Prostate gland (tissue), 2 donors: ENCODE results near the gene RPS15.

Experiments used
- POLR2A ChIP-seq: fragments of 450-650 bp; IDR thresholded peaks from one replicate; pipeline ENCODE4 v1.6.1; 2016; ENCODE audit warnings: antibody characterized with exemption, mild to moderate bottlenecking
- POLR2AphosphoS5 ChIP-seq: sonication (generic); formaldehyde crosslinking; IDR thresholded peaks from one replicate; pipeline ENCODE4 v1.6.1; 2017; ENCODE audit warnings: antibody characterized with exemption
- TF ChIP-seq, protein P1 (sequence below), 4 experiments: fragments of 200-600 bp in 2 of 4; fragments of 450-650 bp in 2 of 4; sonication (generic) in 2 of 4; IDR thresholded peaks; 1 replicate in 3 of 4; 2 replicates in 1 of 4; pipeline ENCODE4 v1.5.1; 2016 to 2019; ENCODE audit warnings: antibody characterized with exemption in 4 of 4, mild to moderate bottlenecking in 2 of 4, moderate library complexity in 2 of 4

DNA sequence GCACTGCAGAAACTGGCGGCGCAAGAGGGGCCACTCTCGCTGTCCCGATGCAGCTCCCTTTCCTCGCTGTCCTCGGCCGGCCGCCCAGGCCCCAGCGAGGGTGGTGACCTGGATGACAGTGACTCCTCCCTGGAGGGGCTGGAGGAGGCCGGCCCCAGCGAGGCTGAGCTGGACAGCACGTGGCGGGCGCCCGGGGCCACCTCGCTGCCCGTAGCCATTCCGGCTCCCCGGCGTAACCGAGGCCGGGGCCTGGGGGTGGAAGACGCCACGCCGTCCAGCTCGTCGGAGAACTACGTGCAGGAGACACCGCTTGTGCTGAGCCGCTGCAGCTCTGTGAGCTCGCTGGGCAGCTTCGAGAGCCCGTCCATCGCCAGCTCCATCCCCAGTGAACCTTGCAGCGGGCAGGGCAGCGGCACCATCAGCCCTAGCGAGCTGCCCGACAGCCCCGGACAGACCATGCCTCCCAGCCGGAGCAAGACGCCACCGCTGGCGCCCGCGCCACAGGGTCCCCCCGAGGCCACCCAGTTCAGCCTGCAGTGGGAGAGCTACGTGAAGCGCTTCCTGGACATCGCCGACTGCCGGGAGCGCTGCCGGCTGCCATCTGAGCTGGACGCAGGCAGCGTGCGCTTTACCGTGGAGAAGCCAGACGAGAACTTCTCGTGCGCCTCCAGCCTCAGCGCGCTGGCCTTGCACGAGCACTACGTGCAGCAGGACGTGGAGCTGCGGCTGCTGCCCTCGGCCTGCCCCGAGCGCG lies 28.4 kb downstream of the RPS15 start:
- TF ChIP-seq, protein P1, sequence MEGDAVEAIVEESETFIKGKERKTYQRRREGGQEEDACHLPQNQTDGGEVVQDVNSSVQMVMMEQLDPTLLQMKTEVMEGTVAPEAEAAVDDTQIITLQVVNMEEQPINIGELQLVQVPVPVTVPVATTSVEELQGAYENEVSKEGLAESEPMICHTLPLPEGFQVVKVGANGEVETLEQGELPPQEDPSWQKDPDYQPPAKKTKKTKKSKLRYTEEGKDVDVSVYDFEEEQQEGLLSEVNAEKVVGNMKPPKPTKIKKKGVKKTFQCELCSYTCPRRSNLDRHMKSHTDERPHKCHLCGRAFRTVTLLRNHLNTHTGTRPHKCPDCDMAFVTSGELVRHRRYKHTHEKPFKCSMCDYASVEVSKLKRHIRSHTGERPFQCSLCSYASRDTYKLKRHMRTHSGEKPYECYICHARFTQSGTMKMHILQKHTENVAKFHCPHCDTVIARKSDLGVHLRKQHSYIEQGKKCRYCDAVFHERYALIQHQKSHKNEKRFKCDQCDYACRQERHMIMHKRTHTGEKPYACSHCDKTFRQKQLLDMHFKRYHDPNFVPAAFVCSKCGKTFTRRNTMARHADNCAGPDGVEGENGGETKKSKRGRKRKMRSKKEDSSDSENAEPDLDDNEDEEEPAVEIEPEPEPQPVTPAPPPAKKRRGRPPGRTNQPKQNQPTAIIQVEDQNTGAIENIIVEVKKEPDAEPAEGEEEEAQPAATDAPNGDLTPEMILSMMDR (IDR thresholded peaks at IDR 0.05) = no peak
- no peak for TF ChIP-seq POLR2A
- no peak for TF ChIP-seq POLR2AphosphoS5
